Suppressor macrophage treated with lipopolysaccharide for 4 hours (primary cell): Measurements from ENCODE around the gene EVC2.

Experiments used
- DNase-seq: peaks from one replicate; pipeline ENCODE4 v3.0.0-alpha.2; 2020

EVC2 gene, protein sequence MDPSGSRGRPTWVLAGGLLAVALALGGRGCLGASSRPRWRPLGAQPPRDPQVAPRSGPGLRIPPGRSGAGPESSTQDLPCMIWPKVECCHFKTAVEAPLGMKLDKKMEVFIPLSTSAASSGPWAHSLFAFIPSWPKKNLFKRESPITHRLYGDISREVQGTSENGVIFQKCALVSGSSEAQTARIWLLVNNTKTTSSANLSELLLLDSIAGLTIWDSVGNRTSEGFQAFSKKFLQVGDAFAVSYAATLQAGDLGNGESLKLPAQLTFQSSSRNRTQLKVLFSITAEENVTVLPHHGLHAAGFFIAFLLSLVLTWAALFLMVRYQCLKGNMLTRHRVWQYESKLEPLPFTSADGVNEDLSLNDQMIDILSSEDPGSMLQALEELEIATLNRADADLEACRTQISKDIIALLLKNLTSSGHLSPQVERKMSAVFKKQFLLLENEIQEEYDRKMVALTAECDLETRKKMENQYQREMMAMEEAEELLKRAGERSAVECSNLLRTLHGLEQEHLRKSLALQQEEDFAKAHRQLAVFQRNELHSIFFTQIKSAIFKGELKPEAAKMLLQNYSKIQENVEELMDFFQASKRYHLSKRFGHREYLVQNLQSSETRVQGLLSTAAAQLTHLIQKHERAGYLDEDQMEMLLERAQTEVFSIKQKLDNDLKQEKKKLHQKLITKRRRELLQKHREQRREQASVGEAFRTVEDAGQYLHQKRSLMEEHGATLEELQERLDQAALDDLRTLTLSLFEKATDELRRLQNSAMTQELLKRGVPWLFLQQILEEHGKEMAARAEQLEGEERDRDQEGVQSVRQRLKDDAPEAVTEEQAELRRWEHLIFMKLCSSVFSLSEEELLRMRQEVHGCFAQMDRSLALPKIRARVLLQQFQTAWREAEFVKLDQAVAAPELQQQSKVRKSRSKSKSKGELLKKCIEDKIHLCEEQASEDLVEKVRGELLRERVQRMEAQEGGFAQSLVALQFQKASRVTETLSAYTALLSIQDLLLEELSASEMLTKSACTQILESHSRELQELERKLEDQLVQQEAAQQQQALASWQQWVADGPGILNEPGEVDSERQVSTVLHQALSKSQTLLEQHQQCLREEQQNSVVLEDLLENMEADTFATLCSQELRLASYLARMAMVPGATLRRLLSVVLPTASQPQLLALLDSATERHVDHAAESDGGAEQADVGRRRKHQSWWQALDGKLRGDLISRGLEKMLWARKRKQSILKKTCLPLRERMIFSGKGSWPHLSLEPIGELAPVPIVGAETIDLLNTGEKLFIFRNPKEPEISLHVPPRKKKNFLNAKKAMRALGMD

DNA sequence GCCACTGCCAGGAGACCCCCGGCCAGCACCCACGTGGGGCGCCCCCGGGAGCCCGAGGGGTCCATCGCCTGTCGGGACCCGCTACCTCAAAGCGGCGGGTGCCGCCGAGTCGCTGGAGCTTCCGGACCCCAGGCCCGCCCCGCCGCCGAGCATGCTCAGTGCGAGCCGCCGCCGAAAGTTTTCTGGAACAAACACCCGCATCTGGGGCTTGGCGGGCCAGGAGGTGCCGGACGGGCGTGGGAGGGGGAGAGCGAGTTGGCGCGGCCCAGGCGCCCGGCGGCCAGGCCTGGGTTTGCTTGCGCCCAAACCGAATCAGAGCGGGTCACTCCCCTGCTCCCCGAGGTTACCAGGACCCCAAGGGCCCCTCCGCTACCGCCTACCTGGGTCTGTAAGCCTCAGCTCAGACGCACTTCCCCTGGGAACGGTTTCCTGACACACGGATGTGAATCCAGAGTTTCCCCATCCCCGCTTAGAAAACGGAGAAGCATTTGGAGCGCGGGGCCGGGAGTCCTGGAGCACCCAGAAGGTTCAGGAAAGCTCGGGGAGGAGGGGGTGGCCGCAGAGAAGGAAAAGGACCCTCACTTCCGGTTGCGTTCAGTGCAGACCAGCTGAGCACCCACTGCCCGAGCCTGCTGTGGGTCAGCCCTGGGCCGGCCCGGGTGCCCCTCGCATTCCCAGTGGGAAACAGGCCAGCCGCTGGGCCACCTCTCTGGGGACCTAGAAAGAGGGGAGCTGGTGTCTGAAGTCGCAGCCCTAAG is at the start of gene EVC2:
TSS of gene EVC2 (minus strand) at position 111 of the 758 bp plus-strand sequence. CDS start at position 65, 46 bp downstream.
- no peak for DNase-seq

DNA sequence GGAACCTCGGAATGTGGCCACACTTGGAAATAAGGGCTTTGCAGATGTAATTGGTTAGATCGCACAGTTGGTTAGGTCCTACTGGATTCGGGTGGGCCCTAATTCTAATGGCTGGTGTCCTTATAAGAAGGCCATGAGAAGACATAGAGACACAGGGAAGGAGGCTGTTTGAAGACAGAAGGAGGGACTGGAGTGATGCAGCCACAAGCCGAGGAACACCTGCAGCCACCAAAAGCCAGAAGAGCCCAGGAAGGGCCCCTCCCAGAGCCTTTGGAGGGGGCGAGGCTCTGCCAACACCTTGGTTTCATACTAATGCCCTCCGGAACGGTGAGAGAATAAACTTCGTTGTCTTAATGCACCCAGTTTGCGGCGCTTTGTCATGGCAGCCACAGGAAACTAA is 49.6 kb upstream of the EVC2 start:
- no peak for DNase-seq

DNA sequence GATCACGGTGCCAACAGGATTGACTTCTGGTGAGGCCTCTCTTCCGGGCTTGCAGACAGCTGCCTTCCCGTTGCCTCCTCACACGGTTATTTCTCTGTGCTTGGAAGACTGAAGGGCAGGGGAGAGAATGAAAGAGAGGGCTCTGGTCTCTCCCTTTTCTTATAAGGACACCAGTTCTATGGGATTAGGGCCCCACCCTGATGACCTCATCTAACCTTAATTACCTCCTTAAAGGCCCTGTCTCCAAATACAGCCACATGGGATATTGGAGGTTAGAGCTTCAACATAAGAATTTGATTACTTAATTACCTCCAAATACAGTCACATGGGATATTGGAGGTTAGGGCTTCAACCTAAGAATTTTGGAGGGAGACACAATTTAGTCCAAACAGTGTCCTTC is 49.2 kb upstream of the EVC2 start:
- no peak for DNase-seq

DNA sequence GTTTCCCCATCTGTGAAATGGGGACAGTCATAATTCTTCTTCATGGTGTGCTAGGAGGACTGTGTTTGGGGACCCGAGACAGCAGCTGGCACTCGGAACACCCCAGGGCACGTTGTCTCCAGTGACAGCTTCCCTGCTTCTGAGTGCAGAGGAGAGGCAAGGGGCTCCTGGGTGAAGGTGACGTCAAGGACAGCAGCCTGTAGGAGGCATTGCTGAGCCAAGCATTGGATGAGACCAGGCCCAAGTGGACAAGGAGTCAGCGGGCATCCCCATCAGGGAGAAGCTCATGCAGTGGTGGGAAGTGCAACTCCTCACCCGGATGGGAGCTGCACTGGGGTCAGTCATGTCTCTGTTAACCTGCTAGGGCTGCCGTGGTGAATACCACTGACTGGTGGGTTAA is 48.7 kb upstream of the EVC2 start:
- DNase-seq: no peak

DNA sequence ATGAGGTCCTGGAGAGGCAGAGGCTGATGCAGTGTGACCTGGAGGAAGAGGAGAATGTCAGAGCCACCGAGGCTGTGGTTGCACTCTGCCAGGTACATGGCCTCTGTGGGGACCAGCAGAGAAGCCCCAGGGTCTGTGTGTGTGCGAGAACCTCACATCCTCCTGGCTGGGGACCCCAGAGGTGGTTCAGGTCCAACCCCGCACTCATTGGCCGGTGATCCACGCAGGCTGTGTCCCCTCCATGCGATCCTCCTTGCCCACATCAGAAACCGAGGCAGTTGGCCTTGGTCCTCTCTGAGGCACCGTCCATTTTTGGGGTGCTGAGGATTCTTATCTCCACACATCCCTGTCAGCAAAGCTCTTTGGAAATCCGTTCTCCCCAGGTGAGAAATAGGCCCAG is 47.9 kb upstream of the EVC2 start:
- no peak for DNase-seq

DNA sequence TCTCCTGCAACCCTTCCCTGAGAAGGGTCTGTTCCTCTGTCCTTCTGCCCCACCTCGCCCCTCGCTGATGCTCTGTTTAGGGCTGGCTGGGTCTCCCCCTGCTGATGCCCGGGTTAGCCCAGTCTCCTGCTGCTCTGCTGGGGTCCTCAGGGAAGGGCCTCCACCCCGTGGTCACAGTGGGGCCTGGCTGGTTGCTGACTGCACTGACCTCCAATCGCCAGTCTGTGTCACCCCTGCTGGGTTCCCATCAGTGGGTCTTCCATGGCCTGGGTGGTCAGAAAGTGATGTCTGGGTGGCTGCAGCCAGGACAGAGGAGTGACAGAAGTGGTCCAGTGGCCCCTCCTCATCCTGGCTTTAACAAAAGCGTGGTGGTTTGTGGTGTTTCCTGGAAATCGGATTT is 47.3 kb upstream of the EVC2 start:
- no peak for DNase-seq

DNA sequence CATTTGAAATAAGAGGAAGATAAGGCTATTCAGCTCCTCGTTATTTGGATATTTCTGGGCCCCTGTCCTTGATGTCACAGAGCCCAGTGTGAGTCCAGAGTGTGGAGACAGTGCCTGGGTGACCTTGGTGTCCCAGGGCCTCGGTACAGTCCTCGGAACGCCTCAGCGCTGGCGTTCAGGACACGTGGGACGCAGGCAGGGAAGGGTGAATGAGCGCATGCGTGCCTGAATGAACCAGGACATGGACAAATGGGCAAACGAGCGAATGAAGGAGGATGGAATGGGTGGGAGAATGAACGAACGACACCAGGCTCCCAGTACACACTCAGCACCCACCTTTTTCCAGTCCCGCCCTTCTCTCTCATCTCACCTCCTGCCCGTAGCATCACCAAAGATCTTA is 46.8 kb upstream of the EVC2 start:
- no peak for DNase-seq

DNA sequence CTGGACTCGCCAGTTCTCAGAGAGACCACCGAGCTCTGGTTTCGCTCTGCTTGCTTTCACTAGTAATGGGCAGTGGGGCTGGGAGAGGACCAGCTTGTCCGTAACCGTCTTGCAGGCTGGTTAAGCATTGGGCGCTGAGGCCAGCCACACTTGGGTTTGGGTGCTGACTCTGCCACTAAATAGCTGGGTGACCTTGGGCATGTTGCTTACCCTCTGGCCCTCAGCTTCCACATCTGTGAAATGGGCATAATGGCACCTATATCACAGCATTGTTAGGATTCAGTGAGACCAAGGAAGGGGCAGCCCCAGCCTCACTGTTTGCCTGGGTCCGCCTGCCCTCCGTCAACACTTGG is 46.1 kb upstream of the EVC2 start:
- no peak for DNase-seq

DNA sequence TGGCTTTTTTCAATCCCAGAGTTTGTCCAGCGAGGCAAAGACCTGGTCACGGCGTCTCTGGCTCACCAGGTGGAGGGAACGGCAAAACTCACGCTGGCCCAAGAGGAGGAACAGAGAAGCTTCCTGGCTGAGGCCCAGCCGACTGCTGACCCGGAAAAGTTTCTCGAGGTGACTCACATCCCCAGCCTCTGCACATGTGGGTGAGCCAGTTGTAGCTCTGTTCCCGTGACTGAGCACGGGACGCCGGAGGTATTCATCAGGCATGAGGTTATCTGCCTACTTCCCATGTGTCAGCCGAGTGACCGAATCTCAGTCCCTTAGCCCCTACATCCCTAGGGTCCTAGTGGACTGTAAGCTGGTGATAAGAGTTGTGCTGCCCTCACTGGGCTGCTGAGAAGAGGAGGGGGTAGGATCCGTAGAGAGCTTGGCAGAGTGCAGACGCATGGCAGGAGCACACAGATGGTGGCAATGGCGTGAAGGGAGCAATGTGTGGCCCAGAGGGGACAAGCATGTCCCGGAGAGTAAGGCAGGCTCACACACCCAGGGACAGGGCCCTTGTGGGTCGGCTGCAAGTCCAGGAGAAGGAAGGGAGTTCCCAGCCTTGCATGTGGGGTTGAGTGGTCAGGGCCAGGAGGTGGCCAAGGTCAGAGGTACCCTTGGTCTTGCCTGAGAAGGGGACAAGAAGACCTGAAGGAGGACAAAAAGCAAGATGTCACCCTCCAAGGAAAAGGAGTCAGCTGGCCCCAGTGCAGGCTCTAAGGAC is 45.6 kb upstream of the EVC2 start:
- peak; percentile 26 for DNase-seq

DNA sequence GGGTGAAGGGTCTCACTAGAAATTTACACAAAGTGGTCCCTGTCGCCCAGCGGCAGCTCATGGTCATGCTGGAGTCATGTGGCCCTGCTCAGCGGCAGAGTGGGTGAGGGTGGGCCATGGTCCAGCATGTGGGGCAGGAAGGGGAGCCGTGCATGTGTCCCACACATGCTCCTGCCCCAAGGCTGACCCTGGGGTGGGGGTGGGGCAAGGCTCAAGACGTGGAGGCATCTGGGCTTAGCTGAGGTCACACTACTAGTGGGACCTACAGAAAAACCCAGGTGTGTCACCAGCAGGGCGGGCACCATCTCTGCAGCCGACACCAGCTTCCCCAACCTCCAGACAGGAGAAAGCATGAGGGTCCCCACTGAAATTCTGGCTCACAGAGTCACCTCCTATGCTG is 45.0 kb upstream of the EVC2 start:
- no peak for DNase-seq

DNA sequence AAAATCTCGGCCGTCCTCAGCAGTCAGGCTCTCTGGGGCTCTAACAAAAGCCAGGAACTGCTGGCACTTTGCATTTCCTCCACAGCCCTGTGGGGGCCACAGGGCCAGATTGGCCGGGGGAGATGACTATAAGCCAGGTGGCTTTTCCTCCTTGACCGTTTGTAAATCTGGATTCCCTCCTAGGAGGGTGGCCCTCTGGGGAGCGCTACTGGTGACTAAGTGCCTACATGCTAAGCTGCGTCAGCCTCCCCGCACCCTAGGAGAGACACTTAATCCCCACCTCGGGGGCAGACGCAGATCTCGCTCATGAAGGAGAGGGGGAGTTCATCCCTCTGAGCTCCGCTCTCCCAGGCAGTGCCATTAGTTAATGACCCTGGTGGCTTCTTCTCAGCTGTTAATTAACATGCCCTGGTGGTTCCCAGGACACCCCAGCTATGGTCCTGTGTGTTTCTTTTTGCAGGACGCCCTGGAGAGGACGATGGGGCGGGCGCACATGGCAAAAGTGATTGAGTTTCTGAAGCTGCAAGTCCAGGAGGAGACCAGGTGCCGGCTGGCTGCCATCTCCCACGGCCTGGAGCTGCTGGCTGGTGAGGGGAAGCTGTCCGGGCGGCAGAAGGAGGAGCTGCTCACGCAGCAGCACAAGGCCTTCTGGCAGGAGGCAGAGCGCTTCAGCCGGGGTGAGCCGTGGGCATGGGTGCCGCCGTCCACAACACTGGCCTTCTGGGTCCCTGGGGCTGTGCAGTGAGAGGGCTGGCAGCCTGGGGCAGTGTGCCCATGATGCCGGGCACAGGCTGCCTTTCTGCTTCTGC is 44.2 kb upstream of the EVC2 start:
- no peak for DNase-seq

DNA sequence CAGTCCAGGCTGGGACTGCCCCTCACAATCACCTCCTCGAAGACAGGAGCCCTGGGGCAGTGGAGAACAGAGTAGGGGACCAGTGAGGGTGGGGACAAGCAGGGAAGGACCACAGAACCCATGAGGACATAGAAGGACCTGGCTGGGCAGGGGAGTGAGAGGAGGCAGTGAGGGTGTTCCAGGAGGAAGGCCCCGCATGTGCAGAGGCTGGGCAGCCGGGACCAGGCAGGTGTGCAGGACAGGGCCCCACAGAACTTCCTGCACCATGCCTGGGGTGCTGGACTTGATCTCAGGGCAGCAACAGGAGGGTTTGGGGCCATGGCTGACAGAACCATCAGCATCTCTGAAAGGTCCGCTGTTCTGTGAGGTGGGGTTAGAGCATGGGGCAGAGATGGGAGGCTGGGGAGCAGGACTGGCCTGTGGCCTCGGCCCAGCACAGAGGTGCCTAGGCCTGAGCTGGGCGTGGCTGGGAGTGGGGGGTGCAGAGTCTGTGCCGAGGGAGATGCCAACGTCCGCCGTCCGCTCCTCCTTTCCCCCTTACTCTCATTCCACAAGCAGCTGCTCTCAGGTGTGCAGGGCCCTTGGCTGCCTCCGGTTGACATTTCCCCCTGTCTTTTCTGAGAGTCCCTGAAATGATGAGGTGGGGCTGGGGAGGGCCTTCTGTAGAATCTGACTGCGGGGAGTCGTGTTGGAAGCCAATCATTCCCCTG is 43.5 kb upstream of the EVC2 start:
- no peak for DNase-seq

DNA sequence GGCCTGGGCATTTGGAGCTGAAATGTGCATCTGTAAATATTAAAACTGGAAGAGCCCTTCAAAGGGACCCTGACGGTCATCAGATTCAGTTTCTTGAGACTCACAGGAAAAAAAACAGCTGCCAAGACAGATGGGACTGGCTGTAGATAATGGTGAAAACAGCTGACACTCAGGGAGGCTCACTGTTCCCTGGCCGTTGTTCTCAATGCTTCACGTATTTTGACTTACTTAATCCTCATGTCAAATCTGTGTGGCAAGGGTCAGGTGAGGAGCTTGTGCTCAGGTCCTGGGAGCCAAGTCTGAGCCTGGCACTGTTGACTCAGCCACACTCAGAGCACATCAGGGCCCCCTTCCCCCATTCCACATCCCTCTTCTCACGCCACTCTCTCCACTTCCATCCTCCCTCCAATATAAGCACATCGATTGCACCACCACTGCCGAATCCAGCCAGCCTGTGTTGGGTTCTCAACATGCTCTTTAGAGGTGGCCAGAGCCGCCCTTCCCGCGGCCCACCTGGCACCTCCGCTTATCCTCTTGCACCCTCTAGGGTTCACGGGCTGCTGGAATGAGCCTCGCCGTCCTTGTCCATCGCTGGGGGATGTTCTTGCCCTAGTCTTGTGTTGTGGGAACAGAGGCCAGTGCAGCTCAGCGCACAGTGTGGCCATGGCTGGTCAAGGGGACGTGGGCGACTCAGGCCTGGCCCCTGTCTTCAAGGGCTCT is 42.7 kb upstream of the EVC2 start:
- no peak for DNase-seq

DNA sequence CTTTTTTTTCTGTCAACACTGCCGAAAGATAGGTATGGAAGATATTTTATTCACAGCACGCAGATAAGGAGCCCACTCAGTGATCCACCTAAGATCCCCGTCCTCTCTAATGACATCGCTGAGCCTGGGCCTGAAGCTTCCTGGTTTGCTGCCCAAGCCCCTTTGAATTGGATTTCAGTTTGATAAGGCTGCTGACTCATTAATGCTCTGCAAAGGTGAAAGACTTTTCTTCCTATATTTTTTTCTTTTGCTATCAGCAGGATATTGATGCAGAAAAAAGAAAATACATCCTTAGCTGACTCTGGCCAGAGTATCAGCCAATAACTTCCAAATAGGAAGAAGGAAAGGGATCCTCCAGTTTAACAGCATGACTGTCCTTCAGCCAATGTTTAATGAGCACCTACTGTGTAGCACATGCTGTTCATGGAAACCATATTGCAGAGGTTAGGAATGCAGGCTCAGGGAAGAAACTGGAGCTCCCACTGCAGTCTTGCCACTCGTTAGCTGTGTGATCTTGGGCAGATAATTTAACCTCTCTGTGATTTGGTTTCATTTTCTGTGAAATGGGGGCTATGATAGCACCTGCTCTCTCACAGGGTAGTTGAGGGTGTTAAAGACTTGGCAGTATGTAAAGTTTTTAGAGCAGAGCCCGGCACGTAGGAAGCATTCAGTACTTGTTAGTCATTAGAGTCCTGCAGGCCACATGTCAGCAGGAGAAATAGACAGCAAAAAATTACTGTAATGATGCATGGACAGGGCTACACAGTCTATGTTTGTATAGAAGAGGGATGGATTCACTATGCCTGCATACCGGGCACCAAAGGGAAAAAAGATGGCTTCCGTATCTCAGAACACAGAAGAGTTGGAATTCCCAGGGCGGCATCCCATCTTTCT is 41.9 kb upstream of the EVC2 start:
- no peak for DNase-seq

DNA sequence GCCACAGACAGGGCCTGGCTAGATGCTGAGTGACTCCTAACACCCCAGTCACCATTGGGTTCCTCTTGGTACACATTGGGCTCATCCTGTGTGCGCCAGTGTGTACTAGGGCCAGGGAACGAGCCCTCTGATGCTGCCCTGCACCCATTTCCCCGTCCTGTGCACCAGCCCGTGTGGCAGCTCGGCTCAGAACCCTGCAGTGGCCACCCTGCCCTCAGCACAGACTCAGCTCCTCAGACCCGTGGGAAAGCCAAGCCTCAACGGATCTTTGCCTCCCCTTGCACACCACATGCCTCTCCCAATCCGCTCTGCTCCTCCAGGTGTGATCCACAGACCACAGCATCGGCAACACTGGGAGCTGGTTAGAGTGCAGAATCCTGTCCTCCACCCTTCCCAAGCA is 41.2 kb upstream of the EVC2 start:
- no peak for DNase-seq

DNA sequence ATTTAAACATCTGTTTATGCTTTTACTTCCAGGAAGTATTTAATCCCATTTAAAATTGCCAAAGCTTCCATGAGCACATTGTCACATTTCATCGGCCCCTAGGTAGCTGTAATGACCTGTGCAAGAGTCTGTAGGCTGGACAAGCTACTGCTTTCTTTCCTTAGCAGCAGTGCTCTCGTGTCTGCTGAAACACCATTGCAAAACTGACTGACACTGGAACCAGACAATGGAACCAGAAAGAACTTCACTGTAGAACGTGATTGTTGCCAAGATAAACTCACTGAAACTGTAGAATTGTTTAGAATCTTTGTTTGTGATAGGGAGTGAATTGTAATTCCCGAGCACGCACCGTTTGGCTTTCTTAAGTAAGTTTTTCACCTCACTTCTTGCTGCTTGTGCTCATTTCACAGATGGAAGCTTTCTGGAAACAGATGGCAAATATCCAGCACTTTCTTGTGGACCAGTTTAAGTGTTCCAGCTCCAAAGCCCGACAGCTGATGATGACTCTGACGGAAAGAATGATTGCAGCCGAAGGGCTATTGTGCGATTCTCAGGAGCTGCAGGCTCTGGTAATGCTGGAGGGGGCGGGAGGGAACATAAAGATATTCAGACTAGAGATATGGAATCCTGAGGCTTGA is 39.5 kb upstream of the EVC2 start:
- DNase-seq: no peak

DNA sequence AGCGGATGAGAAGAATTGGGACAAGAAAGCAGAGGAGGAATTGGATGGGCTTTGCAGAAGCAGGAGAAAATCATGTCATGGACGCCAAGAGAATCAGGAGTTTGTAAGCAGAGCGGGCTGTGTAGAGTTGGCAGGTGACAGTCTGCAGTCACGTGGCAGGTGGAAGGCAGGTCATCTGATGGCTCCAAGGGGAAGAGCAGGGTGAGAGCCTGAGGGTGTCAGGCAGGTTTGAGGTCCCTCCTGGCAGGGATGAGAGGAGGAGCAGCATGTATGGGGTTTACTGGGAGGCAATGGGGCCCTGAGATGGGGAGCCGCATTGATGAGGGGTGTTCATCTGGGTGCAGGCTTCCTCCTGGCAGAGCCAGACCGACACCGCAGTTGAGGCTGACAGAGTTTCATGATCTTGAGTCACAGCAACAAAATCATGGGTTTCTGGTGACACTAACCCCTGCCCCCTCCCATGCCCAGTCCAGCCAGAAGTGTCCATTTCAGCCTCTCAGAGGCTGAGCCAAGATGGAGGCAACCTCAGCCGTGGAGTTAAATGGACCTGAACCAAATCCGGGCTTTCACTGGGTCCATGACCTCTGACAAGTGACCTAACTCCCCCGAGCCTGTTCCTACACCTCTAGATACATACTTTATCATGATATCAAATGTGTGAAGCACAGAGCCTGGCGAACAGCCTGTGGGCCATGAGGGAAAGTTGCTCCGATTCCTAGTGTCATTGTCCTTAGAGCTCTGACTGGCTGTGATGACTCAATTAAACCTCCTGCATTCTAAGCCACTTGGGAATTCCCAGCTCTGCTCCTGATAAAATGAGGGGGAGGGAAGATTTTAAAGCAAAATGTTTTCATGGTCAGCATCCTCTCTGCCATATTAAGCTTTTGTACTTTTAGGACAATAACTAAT is 38.7 kb upstream of the EVC2 start:
- DNase-seq: no peak
